K562 (cell line): ENCODE results near the gene CFP. TPM values are rescaled to one million over a fixed set of nuclear protein-coding genes. Genes with fewer than 3 reads are reported as not detected.

Source experiments
- ARID1B ChIP-seq: fragments of 450-650 bp; IDR thresholded peaks from 2 replicates; pipeline ENCODE4 v1.6.1; 2016; ENCODE audit warnings: antibody characterized with exemption, mild to moderate bottlenecking, inconsistent platforms
- CXXC5 ChIP-seq: fragments of 250-450 bp; sonication (Bioruptor Pico); IDR thresholded peaks from 2 replicates; pipeline ENCODE4 v1.8.0; 2022; ENCODE audit warnings: inconsistent platforms, mild to moderate bottlenecking, moderate library complexity
- ELF2 ChIP-seq: fragments of 250-450 bp; sonication (Bioruptor Pico); IDR thresholded peaks from 2 replicates; pipeline ENCODE4 v1.5.0; 2021; ENCODE audit warnings: mild to moderate bottlenecking
- EZH2 ChIP-seq: IDR thresholded peaks from 2 replicates; pipeline ENCODE4 v1.6.1; 2012; ENCODE audit warnings: low read depth, mild to moderate bottlenecking, inconsistent platforms, low read length, borderline replicate concordance
- HDAC2 ChIP-seq: fragments of 450-650 bp; IDR thresholded peaks from 2 replicates; pipeline ENCODE4 v1.6.1; 2016; ENCODE audit warnings: mild to moderate bottlenecking
- HDAC3 ChIP-seq: fragments of 450-650 bp; IDR thresholded peaks from 2 replicates; pipeline ENCODE4 v1.6.1; 2018; ENCODE audit warnings: borderline replicate concordance, mild to moderate bottlenecking, moderate library complexity; ENCODE audit not compliant: partially characterized antibody
- L3MBTL2 ChIP-seq: fragments of 450-650 bp; IDR thresholded peaks from 2 replicates; pipeline ENCODE4 v1.6.1; 2016; ENCODE audit warnings: mild to moderate bottlenecking, moderate library complexity
- MAFG ChIP-seq: fragments of 450-650 bp; conservative IDR thresholded peaks from 2 replicates; pipeline ENCODE4 v1.6.1; 2016; ENCODE audit warnings: missing genetic modification characterization, missing compliant biosample characterization
- MECOM ChIP-seq: fragments of 250-450 bp; sonication (Bioruptor Pico); IDR thresholded peaks from 2 replicates; pipeline ENCODE4 v1.8.0; 2022; ENCODE audit warnings: inconsistent platforms
- MNT ChIP-seq, 2 experiments: fragments of 450-650 bp; conservative IDR thresholded peaks; 2 replicates each; pipeline ENCODE4 v1.6.1; 2017; ENCODE audit warnings: mild to moderate bottlenecking in 2 of 2, moderate library complexity in 2 of 2
- MYNN ChIP-seq, 2 experiments: sonication (generic); formaldehyde crosslinking in 1 of 2; IDR thresholded peaks; 2 replicates each; pipeline versions ENCODE4 v1.5.0 to v1.6.1; 2016 to 2020; ENCODE audit warnings: antibody characterized with exemption in 1 of 2, missing genetic modification reagents in 1 of 2
- POLR2H ChIP-seq: IDR thresholded peaks from 2 replicates; pipeline ENCODE4 v1.6.1; 2016; ENCODE audit warnings: missing genetic modification characterization, low read depth, mild to moderate bottlenecking, control low read depth, missing compliant biosample characterization, moderate library complexity
- RBM34 ChIP-seq: fragments of 200-400 bp; formaldehyde crosslinking; IDR thresholded peaks from 2 replicates; pipeline ENCODE4 v1.6.1; 2018; ENCODE audit warnings: low read length, borderline replicate concordance; ENCODE audit not compliant: insufficient read depth
- STAT5A ChIP-seq: IDR thresholded peaks from 2 replicates; pipeline ENCODE4 v1.6.1; 2012; ENCODE audit warnings: low read length, inconsistent platforms, borderline replicate concordance
- TFAP4 ChIP-seq: sonication (generic); formaldehyde crosslinking; IDR thresholded peaks from 2 replicates; pipeline ENCODE4 v1.8.0; 2022; ENCODE audit warnings: missing genetic modification reagents, mild to moderate bottlenecking, moderate library complexity, borderline replicate concordance
- YBX1 ChIP-seq: fragments of 450-650 bp; IDR thresholded peaks from 2 replicates; pipeline ENCODE4 v1.7.1; 2016; ENCODE audit warnings: mild to moderate bottlenecking
- ZKSCAN3 ChIP-seq: fragments of 250-450 bp; sonication (Bioruptor Pico); IDR thresholded peaks from 2 replicates; pipeline ENCODE4 v1.4.0; 2020
- ZNF318 ChIP-seq, 2 experiments: fragments of 450-650 bp; IDR thresholded peaks; 2 replicates each; pipeline ENCODE4 v1.6.1; 2016; ENCODE audit warnings: mild to moderate bottlenecking in 2 of 2, borderline replicate concordance in 1 of 2, low read depth in 1 of 2, moderate library complexity in 1 of 2
- ZNF354B ChIP-seq: fragments of 250-450 bp; sonication (Bioruptor Pico); IDR thresholded peaks from 2 replicates; pipeline ENCODE4 v1.4.0; 2020
- polyA plus RNA-seq, 8 experiments: library from polyadenylated mRNA; depleted of rRNA in 4 of 8; stranded (reverse) in 5 of 8; unstranded in 3 of 8; fragments of >200 nt; fragmentation: Nextera tagmentation in 2 of 8; fragmentation: Illumina TruSeq in 1 of 8; extraction: Ambion mirVana in 2 of 8; extraction: Trizol in 1 of 8; gene quantifications; 2 replicates each; pipeline versions ENCODE4 v1.2.1 to v1.2.3, GENCODE V29; 2011 to 2014; ENCODE audit warnings: inconsistent platforms in 1 of 8, missing spikeins in 1 of 8
- total RNA-seq, 7 experiments: library from RNA; depleted of rRNA in 6 of 7; stranded (reverse); fragments of >200 nt in 6 of 7; fragmentation: Illumina TruSeq in 2 of 7; extraction: Trizol in 2 of 7; gene quantifications; 2 replicates each; pipeline versions ENCODE4 v1.2.1 to v1.2.3, GENCODE V29; 2011 to 2021; ENCODE audit warnings: low replicate concordance in 1 of 7

Gene CFP
- total and polyA plus RNA-seq, 9 of the 15 experiments (the other 6 are each of a cell fraction or from before 2014, with no cell fraction given), result 0.18 to 2.0 (median 0.55) TPM

- TF ChIP-seq MAFG (0 out of 2 replicates have a peak, but pooled peaks have one; percentile 7), ELF2 (no peak), MNT (conservative IDR thresholded peaks at IDR 0.05) (peak; percentile 72 to 82), RBM34 (no peak), EZH2 (no peak), MYNN (IDR thresholded peaks at IDR 0.05) (peak; percentile 49; the same call in 1 of the 2 replicates), MYNN (CRISPR knock-in tag; IDR thresholded peaks at IDR 0.05) (no peak), HDAC3 (peak; percentile 71), MECOM (peak; percentile 93), YBX1 (no peak), L3MBTL2 (peak; percentile 84), ZNF354B (CRISPR knock-in tag) (no peak), POLR2H (tag) (peak; percentile 13; the same call in 1 of the 2 replicates), ARID1B (peak; percentile 94), CXXC5 (CRISPR knock-in tag) (no peak), ZKSCAN3 (no peak), HDAC2 (0 out of 2 replicates have a peak, but pooled peaks have one; percentile 54), TFAP4 (CRISPR knock-in tag) (no peak), STAT5A (peak; percentile 75), ZNF318 (IDR thresholded peaks at IDR 0.05; ENCODE audit: borderline replicate concordance in 1 of 2, low read depth in 1 of 2) (no peak)
Measured at GRCh38 chrX:47662144-47662657, 32.5 kb upstream of the CFP start (continued).
